K562 (cell line): ENCODE measurements around the gene FTH1. TPM values are rescaled to one million over a fixed set of nuclear protein-coding genes. Genes with fewer than 3 reads are reported as not detected.
A peak's percentile ranks its signal among the peaks of the same experiment; 100 is the strongest.

ENCODE experiments used
- MGA ChIP-seq: fragments of 450-650 bp; IDR thresholded peaks from 2 replicates; pipeline ENCODE4 v1.6.1; 2016; ENCODE audit warnings: mild to moderate bottlenecking, moderate library complexity
- SMARCA5 ChIP-seq: fragments of 450-650 bp; IDR thresholded peaks from 2 replicates; pipeline ENCODE4 v1.6.1; 2016
- polyA plus RNA-seq, 8 experiments: library from polyadenylated mRNA; depleted of rRNA in 4 of 8; stranded (reverse) in 5 of 8; unstranded in 3 of 8; fragments of >200 nt; fragmentation: Nextera tagmentation in 2 of 8; fragmentation: Illumina TruSeq in 1 of 8; extraction: Ambion mirVana in 2 of 8; extraction: Trizol in 1 of 8; gene quantifications; 2 replicates each; pipeline versions ENCODE4 v1.2.1 to v1.2.3, GENCODE V29; 2011 to 2014; ENCODE audit warnings: inconsistent platforms in 1 of 8, missing spikeins in 1 of 8
- total RNA-seq, 7 experiments: library from RNA; depleted of rRNA in 6 of 7; stranded (reverse); fragments of >200 nt in 6 of 7; fragmentation: Illumina TruSeq in 2 of 7; extraction: Trizol in 2 of 7; gene quantifications; 2 replicates each; pipeline versions ENCODE4 v1.2.1 to v1.2.3, GENCODE V29; 2011 to 2021; ENCODE audit warnings: low replicate concordance in 1 of 7

The FTH1 gene
- total and polyA plus RNA-seq, 9 of the 15 experiments (the other 6 are each of a cell fraction or from before 2014, with no cell fraction given), result 370 to 3,146 (median 802) TPM

- TF ChIP-seq MGA, result no peak
- TF ChIP-seq SMARCA5, result peak; percentile 65; the same call in 1 of the 2 replicates
Observed at GRCh38 chr11:62010935-62011528, 43.6 kb upstream of the FTH1 start (continued).
